B cell (primary cell): ENCODE results near the gene XIRP2. TPM values are rescaled to one million over a fixed set of nuclear protein-coding genes. Genes with fewer than 3 reads are reported as not detected.

Experiments used
- ATAC-seq: fragments of 200-7000 bp; cut with Tn5 transposase; one replicate; pipeline ENCODE4 v1.10.0; 2021; ENCODE audit warnings: low read depth, mild to moderate bottlenecking, moderate number of reproducible peaks, moderate library complexity
- CTCF ChIA-PET: fragments of 350-600 bp; sonication (Branson Sonifier 250); formaldehyde crosslinking; loops from one replicate; lab custom pipeline; 2021; ENCODE audit warnings: antibody characterized with exemption, inconsistent platforms; lab: Charles Lee
- POLR2A ChIA-PET: fragments of 350-600 bp; sonication (Branson Sonifier 250); formaldehyde crosslinking; loops from one replicate; lab custom pipeline; 2021; ENCODE audit warnings: antibody characterized with exemption; lab: Charles Lee
- DNase-seq: peaks from one replicate; pipeline ENCODE4 v3.0.0; 2013
- H2AFZ ChIP-seq: 2 replicates; pipeline ENCODE4 v1.6.1; 2012; ENCODE audit warnings: mild to moderate bottlenecking, low read depth, low read length; ENCODE audit not compliant: insufficient read depth, poor library complexity, severe bottlenecking
- H3K27ac ChIP-seq, 2 donors: 1 replicate in 1 of 2; 2 replicates in 1 of 2; pipeline ENCODE4 v1.5.1; 2012 to 2013; ENCODE audit warnings: low read length in 2 of 2, mild to moderate bottlenecking in 2 of 2, moderate library complexity in 1 of 2
- H3K27me3 ChIP-seq, 4 experiments: fragments of 200-600 bp in 1 of 4; sonication (generic) in 1 of 4; replicated peaks in 1 of 4; 1 replicate in 2 of 4; 2 replicates in 2 of 4; pipeline versions ENCODE4 v1.6.1 to v1.7.0; 2013 to 2016; ENCODE audit warnings: low read length in 3 of 4, mild to moderate bottlenecking in 2 of 4, mixed read lengths in 1 of 4, moderate library complexity in 1 of 4; ENCODE audit not compliant: insufficient read depth in 4 of 4, control insufficient read depth in 3 of 4; ENCODE audit errors: control extremely low read depth in 1 of 4
- H3K36me3 ChIP-seq, 2 experiments: replicated peaks in 1 of 2; 1 replicate in 1 of 2; 2 replicates in 1 of 2; pipeline versions ENCODE4 v1.6.1 to v1.7.1; 2013; ENCODE audit warnings: low read length in 1 of 2; ENCODE audit not compliant: insufficient read depth in 2 of 2, control insufficient read depth in 1 of 2; ENCODE audit errors: control extremely low read depth in 1 of 2, extremely low read depth in 1 of 2
- H3K4me1 ChIP-seq, 2 donors: fragments of 200-600 bp in 1 of 2; sonication (generic) in 1 of 2; 1 replicate in 1 of 2; 2 replicates in 1 of 2; pipeline versions ENCODE4 v1.5.1 to v1.6.1; 2013 to 2017; ENCODE audit warnings: low read length in 2 of 2; ENCODE audit not compliant: control insufficient read depth in 2 of 2, insufficient read depth in 2 of 2
- H3K4me2 ChIP-seq: replicated peaks from 2 replicates; pipeline ENCODE3; 2012; ENCODE audit warnings: mild to moderate bottlenecking, low read depth, low read length; ENCODE audit not compliant: poor library complexity, severe bottlenecking
- H3K4me3 ChIP-seq, 5 experiments: fragments of 200-600 bp in 1 of 5; sonication (generic) in 1 of 5; 1 replicate in 3 of 5; 2 replicates in 2 of 5; pipeline versions ENCODE4 v1.5.1 to v1.7.0; 2011 to 2016; ENCODE audit warnings: low read length in 4 of 5, mild to moderate bottlenecking in 4 of 5, low read depth in 2 of 5, control low read depth in 1 of 5, moderate library complexity in 1 of 5; ENCODE audit not compliant: insufficient read depth in 1 of 5; ENCODE audit errors: control extremely low read depth in 1 of 5, extremely low read depth in 1 of 5
- H3K79me2 ChIP-seq: fragments of 200-600 bp; sonication (generic); one replicate; pipeline ENCODE4 v1.6.0; 2016; ENCODE audit warnings: low read length; ENCODE audit not compliant: control insufficient read depth, insufficient read depth
- H3K9ac ChIP-seq: fragments of 200-600 bp; sonication (generic); 2 replicates; pipeline ENCODE4 v1.6.1; 2017; ENCODE audit warnings: mild to moderate bottlenecking, low read length, moderate library complexity
- H3K9me3 ChIP-seq, 3 donors: one replicate each; pipeline versions ENCODE4 v1.6.1 to v1.7.1; 2013; ENCODE audit warnings: low read length in 2 of 3; ENCODE audit not compliant: control insufficient read depth in 2 of 3, insufficient read depth in 1 of 3; ENCODE audit errors: control extremely low read depth in 1 of 3
- H4K20me1 ChIP-seq: 2 replicates; pipeline ENCODE4 v1.6.0; 2012; ENCODE audit warnings: mild to moderate bottlenecking, low read length; ENCODE audit not compliant: insufficient read depth, control insufficient read depth, poor library complexity, severe bottlenecking
- H3K27ac Mint-ChIP-seq: one replicate; pipeline ENCODE4 v1.8.0; 2021; ENCODE audit warnings: mixed read lengths
- H3K27me3 Mint-ChIP-seq: one replicate; pipeline ENCODE4 v1.8.0; 2021; ENCODE audit warnings: mixed read lengths
- H3K4me1 Mint-ChIP-seq: one replicate; pipeline ENCODE4 v1.8.0; 2021; ENCODE audit warnings: mixed read lengths
- H3K4me3 Mint-ChIP-seq: one replicate; pipeline ENCODE4 v1.8.0; 2021; ENCODE audit warnings: mixed read lengths
- H3K9me3 Mint-ChIP-seq: one replicate; pipeline ENCODE4 v1.8.0; 2022; ENCODE audit warnings: mixed read lengths; ENCODE audit not compliant: insufficient read depth
- EZH2 ChIP-seq: IDR thresholded peaks from 2 replicates; pipeline ENCODE4 v1.6.1; 2012; ENCODE audit warnings: borderline replicate concordance, low read depth, mild to moderate bottlenecking, moderate library complexity, low read length; ENCODE audit not compliant: insufficient read depth, poor library complexity, severe bottlenecking
- WGBS: methylation state at CpG from one replicate; pipeline ENCODE4 v1.1.5; 2013; ENCODE audit warnings: missing lambda C conversion rate; ENCODE audit not compliant: insufficient coverage; 5-methylcytosine and 5-hydroxymethylcytosine counted together
- intact Hi-C: fragments of 100-400 bp; cut with micrococcal nuclease; formaldehyde crosslinking; loops from one replicate; pipeline ENCODE4 v1.10.0; 2022
- polyA plus RNA-seq: library from polyadenylated mRNA; depleted of rRNA; stranded (reverse); fragments of >200 nt; gene quantifications from 2 replicates; pipeline ENCODE4 v1.2.3, GENCODE V29; 2012
- total RNA-seq, 2 donors: library from RNA; stranded (reverse); fragments of 120-200 nt in 1 of 2; gene quantifications; 1 replicate in 1 of 2; 2 replicates in 1 of 2; pipeline versions ENCODE4 v1.2.3 to v1.2.4, GENCODE V29; 2013 to 2022
- TF ChIP-seq, protein P1 (sequence below): fragments of 200-600 bp; IDR thresholded peaks from one replicate; pipeline ENCODE4 v1.8.0; 2022; ENCODE audit warnings: antibody characterized with exemption, mild to moderate bottlenecking

XIRP2 gene
- total and polyA plus RNA-seq, 2 donors (not counting 1 experiment from before 2014, with no cell fraction given): not detected

DNA sequence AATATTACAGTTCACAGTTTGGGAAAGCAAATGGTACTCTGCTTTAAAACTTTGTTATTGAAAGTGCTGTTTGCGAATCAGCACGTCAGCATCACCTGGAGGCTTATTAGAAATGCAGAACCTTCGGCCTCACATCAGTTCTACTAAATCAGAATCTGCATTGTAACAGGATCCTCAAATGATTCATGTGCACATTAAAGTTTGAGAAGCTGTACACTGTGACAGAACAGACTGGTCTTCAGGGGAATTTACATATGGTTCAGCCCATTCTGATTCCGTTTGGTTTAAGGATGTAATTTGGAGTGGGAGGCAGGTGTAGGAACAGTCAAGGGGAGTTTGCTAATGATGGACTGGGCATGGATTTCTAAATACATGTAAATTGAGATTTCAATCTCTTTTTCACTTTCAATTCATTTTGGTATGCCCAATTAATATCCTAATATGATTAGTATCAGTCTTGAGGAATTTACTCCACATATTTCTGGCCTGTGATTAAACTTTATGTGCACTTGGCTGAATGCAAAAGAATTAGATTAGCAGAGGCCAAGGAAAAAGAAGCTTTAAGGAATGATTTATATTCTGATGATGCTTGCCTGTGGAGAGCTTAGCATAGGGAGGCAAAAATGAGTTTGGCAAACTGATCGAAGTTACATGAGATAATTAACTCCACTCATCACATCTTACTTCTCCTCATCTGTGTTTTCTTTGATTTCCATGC, 248.8 kb downstream of the XIRP2 start:
- no peaks in the 10 kb centered on the region for H3K27me3 Mint-ChIP-seq
- no peak overlapping the region for H3K27ac Mint-ChIP-seq
- ATAC-seq (no peak), DNase-seq (no peak)
- Histone ChIP-seq H4K20me1 (no peaks in the 10 kb centered on the region), H3K36me3 (no peaks in the 10 kb centered on the region), H3K4me2 (no peak overlapping the region), H3K4me3 (no peak overlapping the region), H3K9me3 (no peaks in the 10 kb centered on the region), H3K9ac (no peak overlapping the region), H3K79me2 (no peaks in the 10 kb centered on the region), H2AFZ (no peak overlapping the region), H3K27me3 (no peaks in the 10 kb centered on the region), H3K4me1 (no peaks in the 10 kb centered on the region), H3K27ac (no peak overlapping the region)
- H3K4me1 Mint-ChIP-seq: no peaks in the 10 kb centered on the region
- CTCF ChIA-PET: no interaction called here
- no peaks in the 10 kb centered on the region for H3K9me3 Mint-ChIP-seq
- TF ChIP-seq, protein P1, sequence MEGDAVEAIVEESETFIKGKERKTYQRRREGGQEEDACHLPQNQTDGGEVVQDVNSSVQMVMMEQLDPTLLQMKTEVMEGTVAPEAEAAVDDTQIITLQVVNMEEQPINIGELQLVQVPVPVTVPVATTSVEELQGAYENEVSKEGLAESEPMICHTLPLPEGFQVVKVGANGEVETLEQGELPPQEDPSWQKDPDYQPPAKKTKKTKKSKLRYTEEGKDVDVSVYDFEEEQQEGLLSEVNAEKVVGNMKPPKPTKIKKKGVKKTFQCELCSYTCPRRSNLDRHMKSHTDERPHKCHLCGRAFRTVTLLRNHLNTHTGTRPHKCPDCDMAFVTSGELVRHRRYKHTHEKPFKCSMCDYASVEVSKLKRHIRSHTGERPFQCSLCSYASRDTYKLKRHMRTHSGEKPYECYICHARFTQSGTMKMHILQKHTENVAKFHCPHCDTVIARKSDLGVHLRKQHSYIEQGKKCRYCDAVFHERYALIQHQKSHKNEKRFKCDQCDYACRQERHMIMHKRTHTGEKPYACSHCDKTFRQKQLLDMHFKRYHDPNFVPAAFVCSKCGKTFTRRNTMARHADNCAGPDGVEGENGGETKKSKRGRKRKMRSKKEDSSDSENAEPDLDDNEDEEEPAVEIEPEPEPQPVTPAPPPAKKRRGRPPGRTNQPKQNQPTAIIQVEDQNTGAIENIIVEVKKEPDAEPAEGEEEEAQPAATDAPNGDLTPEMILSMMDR: no peak
- no peak for TF ChIP-seq EZH2
- intact Hi-C loops: no loop called here
- no peak overlapping the region for H3K4me3 Mint-ChIP-seq
- POLR2A ChIA-PET: no interaction called here
- WGBS: 76% methylated on average over 2 of the region's 5 CpGs

DNA sequence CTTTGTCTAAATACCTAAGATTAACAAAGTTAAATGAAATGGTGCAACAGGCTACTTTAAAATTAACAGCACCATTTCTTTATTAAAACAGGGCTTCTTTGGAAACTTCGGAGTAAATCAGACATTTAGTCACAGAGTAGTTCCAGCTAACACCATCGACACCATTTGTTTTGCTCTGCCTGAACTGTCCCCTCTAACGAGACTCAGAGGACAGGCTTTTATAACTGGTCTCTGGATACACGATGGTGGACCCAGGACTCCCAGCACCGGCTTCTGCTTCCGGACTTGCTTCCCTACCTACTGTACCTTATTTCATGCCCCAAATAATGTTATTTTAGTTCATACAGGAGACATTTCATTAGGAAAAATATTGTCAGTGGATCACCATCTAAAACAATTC, 252.1 kb downstream of the XIRP2 start:
- Histone ChIP-seq H3K9ac (no peak overlapping the region), H4K20me1 (no peaks in the 10 kb centered on the region), H2AFZ (no peak overlapping the region), H3K36me3 (no peaks in the 10 kb centered on the region), H3K4me2 (no peak overlapping the region), H3K27ac (no peak overlapping the region), H3K4me1 (no peaks in the 10 kb centered on the region), H3K4me3 (no peak overlapping the region), H3K79me2 (no peaks in the 10 kb centered on the region), H3K9me3 (no peaks in the 10 kb centered on the region), H3K27me3 (no peaks in the 10 kb centered on the region)
- Mint-ChIP-seq H3K27me3 (no peaks in the 10 kb centered on the region), H3K9me3 (no peaks in the 10 kb centered on the region), H3K4me3 (no peak overlapping the region), H3K27ac (no peak overlapping the region), H3K4me1 (no peaks in the 10 kb centered on the region)
- intact Hi-C loops: no loop called here
- POLR2A ChIA-PET: no interaction called here
- DNase-seq (no peak), ATAC-seq (no peak)
- TF ChIP-seq, protein P1: no peak
- TF ChIP-seq EZH2: no peak
- CTCF ChIA-PET: no interaction called here
- WGBS: 83% methylated on average over 3 of the region's 6 CpGs
